ENCODE data around the gene USP9Y. TPM values are rescaled to one million over a fixed set of nuclear protein-coding genes. Genes with fewer than 3 reads are reported as not detected.

The USP9Y gene
- total RNA-seq, 1 donor from 2014 or later, result not detected

DNA sequence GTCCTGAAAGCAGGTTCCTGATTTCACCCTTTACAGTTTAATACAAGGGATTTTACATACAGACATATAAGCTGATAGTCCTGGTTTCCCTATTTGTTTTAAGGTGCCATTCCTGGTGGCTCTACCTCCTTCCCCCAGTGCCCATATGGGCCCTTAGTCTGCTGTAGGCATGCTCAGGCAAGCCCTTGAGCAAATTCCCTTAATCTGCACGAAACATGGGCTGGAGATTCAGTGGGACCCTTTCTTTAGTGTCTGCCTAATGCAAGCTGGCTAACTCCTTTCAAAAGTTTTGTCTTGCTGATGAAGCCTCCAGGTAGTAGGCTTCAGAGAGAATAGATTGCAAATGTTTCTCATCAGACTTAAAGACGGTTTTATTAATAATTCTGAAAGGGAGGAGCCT is 22.9 kb upstream of the USP9Y start:
- Mint-ChIP-seq H3K27me3 (ENCODE audit: low read depth) (no peaks in the 10 kb centered on the region), H3K4me1 (no peaks in the 10 kb centered on the region), H3K9me3 (no peaks in the 10 kb centered on the region), H3K36me3 (no peaks in the 10 kb centered on the region), H3K27ac (no peak overlapping the region), H3K4me3 (no peak overlapping the region)
- DNase-seq (ENCODE audit: low spot score in 2 of 2, unreplicated experiment in 2 of 2), result no peak
- TF ChIP-seq, protein P1, sequence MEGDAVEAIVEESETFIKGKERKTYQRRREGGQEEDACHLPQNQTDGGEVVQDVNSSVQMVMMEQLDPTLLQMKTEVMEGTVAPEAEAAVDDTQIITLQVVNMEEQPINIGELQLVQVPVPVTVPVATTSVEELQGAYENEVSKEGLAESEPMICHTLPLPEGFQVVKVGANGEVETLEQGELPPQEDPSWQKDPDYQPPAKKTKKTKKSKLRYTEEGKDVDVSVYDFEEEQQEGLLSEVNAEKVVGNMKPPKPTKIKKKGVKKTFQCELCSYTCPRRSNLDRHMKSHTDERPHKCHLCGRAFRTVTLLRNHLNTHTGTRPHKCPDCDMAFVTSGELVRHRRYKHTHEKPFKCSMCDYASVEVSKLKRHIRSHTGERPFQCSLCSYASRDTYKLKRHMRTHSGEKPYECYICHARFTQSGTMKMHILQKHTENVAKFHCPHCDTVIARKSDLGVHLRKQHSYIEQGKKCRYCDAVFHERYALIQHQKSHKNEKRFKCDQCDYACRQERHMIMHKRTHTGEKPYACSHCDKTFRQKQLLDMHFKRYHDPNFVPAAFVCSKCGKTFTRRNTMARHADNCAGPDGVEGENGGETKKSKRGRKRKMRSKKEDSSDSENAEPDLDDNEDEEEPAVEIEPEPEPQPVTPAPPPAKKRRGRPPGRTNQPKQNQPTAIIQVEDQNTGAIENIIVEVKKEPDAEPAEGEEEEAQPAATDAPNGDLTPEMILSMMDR (IDR thresholded peaks at IDR 0.05; ENCODE audit: unreplicated experiment), result no peak

DNA sequence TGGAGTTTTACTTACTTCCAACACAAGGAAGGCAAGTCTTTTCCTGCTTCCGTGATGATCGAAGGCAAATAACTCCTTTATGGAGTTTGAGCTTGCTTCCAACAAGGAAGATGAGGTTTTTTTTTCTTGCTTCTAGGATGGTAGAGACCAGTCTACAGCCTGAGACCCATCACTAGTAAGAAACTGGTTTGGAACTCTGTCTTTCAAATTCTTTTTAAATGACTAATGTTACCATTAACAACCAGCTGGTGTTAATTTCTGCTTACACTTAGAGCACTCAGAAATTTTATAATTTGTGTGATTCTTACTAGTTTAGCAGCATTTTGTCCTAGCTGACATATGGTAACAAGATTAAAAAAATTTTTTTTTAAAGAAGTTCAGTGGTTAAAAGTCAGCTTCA is 19.5 kb upstream of the USP9Y start:
- no peaks in the 10 kb centered on the region for H3K36me3 Mint-ChIP-seq
- no peak for DNase-seq (ENCODE audit: low spot score in 2 of 2, unreplicated experiment in 2 of 2)
- no peaks in the 10 kb centered on the region for H3K4me1 Mint-ChIP-seq
- TF ChIP-seq, protein P1 (IDR thresholded peaks at IDR 0.05; ENCODE audit: unreplicated experiment), result no peak
- no peaks in the 10 kb centered on the region for H3K9me3 Mint-ChIP-seq
- no peak overlapping the region for H3K4me3 Mint-ChIP-seq
- no peak overlapping the region for H3K27ac Mint-ChIP-seq
- no peaks in the 10 kb centered on the region for H3K27me3 Mint-ChIP-seq (ENCODE audit: low read depth)

DNA sequence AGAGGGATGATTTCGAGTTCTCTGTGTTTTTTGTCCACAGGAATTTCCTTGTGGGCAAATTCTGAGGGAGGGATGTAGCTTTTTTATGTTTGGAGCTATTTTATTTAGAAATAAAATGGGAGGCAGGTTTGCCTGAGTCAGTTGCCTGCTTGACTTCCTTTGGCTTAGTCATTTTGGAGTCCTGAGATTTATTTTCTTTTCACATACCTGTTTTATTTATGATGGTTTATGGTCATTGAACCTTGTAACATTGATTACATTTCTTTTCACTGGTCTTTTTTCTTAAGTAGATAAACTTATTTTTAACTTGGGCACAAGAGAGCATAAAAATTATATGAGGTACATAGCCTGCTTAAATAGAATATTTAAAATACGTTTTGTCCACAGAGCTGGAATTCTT is 12.7 kb upstream of the USP9Y start:
- Mint-ChIP-seq H3K36me3 (no peaks in the 10 kb centered on the region), H3K9me3 (no peaks in the 10 kb centered on the region), H3K27ac (no peak overlapping the region), H3K4me3 (no peak overlapping the region), H3K27me3 (ENCODE audit: low read depth) (no peaks in the 10 kb centered on the region), H3K4me1 (no peaks in the 10 kb centered on the region)
- TF ChIP-seq, protein P1 (IDR thresholded peaks at IDR 0.05; ENCODE audit: unreplicated experiment), result no peak
- DNase-seq (ENCODE audit: low spot score in 2 of 2, unreplicated experiment in 2 of 2), result no peak

DNA sequence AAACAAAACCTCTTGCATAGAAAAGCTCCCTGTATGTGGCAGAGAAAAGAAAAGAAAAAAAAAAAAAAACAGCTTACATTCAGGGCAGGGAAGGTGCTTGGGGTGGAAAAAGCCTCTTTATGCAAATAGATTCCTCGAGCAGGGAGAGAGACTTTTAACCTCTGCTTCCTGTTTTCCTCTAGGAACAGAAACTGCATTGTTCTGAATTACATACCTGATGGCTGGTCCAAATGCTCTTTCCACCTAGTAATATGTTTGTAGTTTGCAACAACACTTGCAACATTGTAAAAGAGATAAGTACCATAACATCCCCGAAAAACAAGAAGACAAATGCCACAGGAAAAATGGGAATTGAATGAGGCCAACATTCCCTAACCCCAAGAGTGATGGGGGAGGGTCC is 944 bp upstream of the USP9Y start:
- Mint-ChIP-seq H3K4me3 (no peak overlapping the region), H3K36me3 (no peaks in the 10 kb centered on the region), H3K27ac (no peak overlapping the region), H3K9me3 (no peaks in the 10 kb centered on the region), H3K27me3 (ENCODE audit: low read depth) (no peaks in the 10 kb centered on the region), H3K4me1 (no peaks in the 10 kb centered on the region)
- DNase-seq (ENCODE audit: low spot score in 2 of 2, unreplicated experiment in 2 of 2), result no peak
- TF ChIP-seq, protein P1 (IDR thresholded peaks at IDR 0.05; ENCODE audit: unreplicated experiment), result no peak

DNA sequence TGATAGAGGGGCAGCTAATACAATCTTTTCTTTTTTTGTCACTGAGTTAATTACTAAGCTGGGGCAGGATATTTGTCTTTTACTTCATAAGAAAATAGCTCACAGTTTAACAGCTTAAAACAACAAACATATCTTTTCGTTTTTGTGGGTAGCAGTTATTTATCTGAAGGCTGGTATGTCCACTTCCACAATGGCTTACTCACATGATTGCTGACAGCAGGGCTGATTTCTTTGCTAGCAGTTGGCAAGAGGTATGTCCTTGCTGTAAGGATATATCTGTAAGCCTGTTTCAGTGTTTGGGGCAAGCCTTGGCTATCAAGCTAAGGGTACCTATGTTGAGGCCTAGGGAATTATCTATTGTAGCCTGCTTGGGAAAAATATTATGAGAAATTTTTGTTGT is 1.1 kb downstream of the USP9Y start:
- TF ChIP-seq, protein P1 (IDR thresholded peaks at IDR 0.05; ENCODE audit: unreplicated experiment), result no peak
- no peak for DNase-seq (ENCODE audit: low spot score in 2 of 2, unreplicated experiment in 2 of 2)
- no peak overlapping the region for H3K4me3 Mint-ChIP-seq
- H3K36me3 Mint-ChIP-seq, result no peaks in the 10 kb centered on the region
- H3K27ac Mint-ChIP-seq, result no peak overlapping the region
- no peaks in the 10 kb centered on the region for H3K4me1 Mint-ChIP-seq
- no peaks in the 10 kb centered on the region for H3K9me3 Mint-ChIP-seq
- no peaks in the 10 kb centered on the region for H3K27me3 Mint-ChIP-seq (ENCODE audit: low read depth)

DNA sequence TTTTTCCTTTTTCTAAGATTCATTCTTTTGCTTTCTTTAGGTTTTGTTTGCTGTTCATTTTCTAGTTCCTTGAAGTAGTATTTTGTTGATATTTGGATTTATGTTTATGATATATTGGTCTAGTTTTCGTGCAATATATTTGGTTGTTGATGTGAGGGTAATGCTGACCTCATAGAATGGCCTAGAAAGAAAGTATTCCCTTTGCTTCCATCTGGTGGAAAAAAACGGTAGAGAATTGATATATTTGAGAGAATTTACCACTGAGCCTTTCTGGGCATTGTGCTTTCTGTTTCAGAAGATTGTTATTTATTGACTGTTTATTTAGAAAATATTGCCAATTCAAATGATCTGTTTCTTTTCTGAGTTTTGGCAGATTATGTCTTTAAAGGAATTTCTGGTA is 9.4 kb downstream of the USP9Y start:
- Mint-ChIP-seq H3K36me3 (no peaks in the 10 kb centered on the region), H3K4me3 (no peak overlapping the region), H3K27me3 (ENCODE audit: low read depth) (no peaks in the 10 kb centered on the region), H3K27ac (no peak overlapping the region), H3K4me1 (no peaks in the 10 kb centered on the region), H3K9me3 (no peaks in the 10 kb centered on the region)
- DNase-seq (ENCODE audit: low spot score in 2 of 2, unreplicated experiment in 2 of 2), result no peak
- TF ChIP-seq, protein P1 (IDR thresholded peaks at IDR 0.05; ENCODE audit: unreplicated experiment), result no peak
